Stimulated activated CD4-positive, alpha-beta T cell treated with anti-CD3 and anti-CD28 coated beads, TNF-alpha, amount 100 ng/mL, for 24 hours (primary cell): Measurements from ENCODE around the gene CRTAP.
"Not testable (repeated sequence)": the region's sequence is repeated elsewhere in the genome, so short reads cannot be mapped to it uniquely, and the experiment has no call there.

ENCODE experiments used
- DNase-seq, 3 experiments: peaks; one replicate each; pipeline ENCODE4 v3.0.0-alpha.2; 2020; ENCODE audit warnings: low read depth in 3 of 3

Gene CRTAP

GRCh38 chr3:33174095-33174494 lies 60.3 kb downstream of the CRTAP start:
- no peak for DNase-seq

DNA sequence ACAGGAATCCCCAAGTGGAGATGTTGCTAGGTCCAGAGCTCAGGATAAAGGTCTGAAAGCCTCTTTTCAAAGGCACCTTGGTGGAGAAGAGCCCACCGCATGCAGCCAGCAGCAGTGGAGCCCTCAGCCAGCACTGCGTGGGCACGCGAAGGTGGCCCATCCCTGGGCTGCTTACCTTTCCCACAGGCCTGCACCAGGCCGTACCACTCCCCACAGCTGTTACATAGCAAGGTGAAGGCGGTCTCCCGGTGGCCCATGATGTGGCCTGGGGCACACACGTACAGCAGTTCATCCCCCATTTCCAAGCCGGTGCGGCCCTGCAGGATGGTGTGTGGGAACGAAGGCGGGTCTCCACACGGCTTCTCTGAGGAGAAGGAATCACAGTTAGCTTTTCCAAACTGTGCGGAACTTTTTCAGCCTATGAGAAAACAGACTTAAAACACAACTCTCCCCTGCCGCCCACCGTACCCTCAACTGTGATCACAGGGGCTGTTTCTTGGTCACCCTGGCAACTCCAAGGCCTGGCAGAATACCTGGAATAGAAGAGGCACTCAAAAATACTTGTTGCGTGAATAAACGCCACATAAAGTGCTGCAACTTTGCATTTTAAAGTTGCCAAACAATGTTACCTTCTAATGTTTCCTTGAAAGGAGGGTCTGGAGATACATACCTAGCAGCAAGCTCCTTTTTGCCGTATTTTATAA lies 61.0 kb downstream of the CRTAP start:
- DNase-seq: no peak

DNA sequence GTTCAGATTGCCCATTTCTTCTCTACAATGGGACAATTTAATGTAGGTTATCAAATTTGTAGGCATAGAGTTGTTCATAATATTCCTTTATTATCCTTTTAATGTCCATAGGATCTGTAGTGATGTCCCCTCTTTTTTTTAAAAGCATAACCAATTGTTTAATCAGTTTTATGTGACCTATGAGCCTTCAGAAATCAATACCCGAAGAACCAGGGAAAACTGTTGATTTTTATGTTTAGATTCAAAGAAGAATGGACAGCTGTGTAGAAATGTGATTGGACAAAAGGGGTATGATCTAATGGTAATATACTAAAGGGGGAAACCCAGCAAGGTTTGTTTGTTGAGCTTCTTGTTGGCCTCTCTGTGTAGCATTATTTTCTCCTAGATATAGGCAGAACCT lies 65.3 kb downstream of the CRTAP start:
- DNase-seq: no peak

DNA sequence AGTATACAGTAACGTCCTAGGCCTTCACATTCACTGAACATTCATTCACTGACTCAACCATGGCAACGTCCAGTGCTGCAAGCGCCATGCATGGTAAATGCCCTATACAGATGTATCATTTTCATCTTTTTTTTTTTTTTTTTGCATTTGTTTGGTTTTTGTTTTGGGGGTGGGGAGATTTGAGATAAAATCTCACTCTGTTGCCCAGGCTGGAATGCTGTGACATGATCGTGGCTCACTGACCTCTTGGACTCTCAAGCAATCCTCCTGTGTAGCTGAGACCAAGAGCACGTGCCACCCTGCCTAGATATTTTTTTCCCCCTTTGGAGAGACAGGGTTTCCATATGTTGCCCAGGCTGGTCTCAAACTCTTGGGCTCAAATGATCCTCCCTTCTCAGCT lies 67.4 kb downstream of the CRTAP start:
- DNase-seq: no peak

- DNase-seq: not testable (repeated sequence)
Observed at GRCh38 chr3:33181641-33182040, 67.8 kb downstream of the CRTAP start.

- no peak for DNase-seq
Observed at GRCh38 chr3:33184863-33185262, 71.0 kb downstream of the CRTAP start.

DNA sequence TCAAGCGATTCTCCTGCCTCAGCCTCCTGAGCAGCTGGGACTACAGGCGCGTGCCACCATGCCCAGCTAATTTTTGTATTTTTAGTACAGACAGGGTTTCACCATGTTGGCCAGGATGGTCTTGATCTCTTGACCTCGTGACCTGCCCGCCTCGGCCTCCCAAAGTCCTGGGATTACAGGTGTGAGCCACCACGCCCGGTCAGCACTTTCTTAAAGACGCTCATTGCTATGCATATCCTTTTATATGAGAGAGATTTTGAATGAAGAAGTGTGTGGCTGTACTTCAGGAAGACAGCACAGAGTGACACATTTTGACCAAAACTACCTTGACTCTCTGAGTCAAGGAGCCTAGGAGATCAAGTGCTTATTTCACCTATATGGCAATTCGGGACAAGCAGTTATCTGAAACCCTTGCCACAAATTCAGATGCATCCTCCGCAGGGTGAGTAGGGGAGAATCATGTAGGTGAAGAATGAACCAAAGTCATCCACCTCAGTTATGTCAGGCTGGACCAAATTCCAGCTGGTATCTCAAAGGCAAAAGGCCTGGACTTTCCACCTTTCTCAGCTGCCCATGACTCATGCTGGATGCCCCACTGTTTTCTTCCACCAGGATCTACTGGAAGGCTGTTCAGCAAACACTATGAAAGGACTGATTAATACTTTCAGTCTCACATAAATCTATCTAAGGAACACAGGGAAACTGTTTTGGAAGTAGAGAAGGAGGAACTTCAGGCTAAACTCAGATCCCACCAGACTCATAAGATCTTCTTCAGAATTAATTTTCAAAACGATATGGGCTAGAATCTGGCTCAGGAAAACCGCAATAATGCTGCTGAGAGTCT lies 72.9 kb downstream of the CRTAP start:
- DNase-seq: no peak

DNA sequence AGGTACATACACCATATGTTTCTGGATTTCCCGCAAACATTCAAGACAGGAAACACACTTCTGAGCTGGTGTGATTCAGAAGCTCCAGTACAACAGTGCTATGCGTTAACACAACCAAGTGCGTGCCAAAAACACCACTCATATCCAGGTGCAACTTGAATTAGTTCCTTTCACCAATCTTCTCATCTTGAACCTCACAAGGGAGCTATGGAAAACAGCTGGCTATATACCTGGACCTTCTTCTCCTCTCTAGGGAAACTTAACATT lies 73.5 kb downstream of the CRTAP start:
- DNase-seq: no peak

- DNase-seq: no peak
Observed at GRCh38 chr3:33194303-33194702, 80.5 kb downstream of the CRTAP start.

- no peak for DNase-seq
Observed at GRCh38 chr3:33196538-33196937, 82.7 kb downstream of the CRTAP start.
